ENCODE data around the gene HTT. TPM values are rescaled to one million over a fixed set of nuclear protein-coding genes. Genes with fewer than 3 reads are reported as not detected.

The HTT gene
- total RNA-seq, 2 experiments from 2014 or later, result 52.5 to 55.7 TPM

DNA sequence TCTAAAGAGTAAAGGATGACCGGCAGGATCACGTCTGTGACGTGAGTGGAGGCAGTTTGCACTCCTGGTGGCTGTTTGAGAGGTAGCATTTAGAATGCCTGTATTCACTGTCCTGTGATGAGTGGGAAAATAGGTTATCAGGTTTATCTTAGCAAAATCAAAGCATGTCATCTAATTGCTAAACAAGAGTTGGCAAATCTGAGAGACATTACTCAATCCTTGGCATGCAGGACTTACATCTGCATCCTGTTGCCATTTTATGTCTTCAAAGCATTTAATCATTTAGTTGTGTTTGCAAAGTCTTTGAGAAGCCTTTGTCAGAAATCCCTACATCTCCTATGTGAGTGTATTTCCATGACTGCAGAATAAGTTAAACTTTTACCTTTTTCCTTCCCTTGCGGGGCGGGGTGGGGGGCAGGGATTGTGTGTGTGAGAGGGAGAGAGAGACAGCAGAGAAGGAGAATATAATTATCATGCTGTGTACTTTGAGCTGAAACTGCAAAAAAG lies 133.1 kb downstream of the HTT start:
- CTCF ChIA-PET, result no interaction called here
- POLR2A ChIA-PET, result no interaction called here

DNA sequence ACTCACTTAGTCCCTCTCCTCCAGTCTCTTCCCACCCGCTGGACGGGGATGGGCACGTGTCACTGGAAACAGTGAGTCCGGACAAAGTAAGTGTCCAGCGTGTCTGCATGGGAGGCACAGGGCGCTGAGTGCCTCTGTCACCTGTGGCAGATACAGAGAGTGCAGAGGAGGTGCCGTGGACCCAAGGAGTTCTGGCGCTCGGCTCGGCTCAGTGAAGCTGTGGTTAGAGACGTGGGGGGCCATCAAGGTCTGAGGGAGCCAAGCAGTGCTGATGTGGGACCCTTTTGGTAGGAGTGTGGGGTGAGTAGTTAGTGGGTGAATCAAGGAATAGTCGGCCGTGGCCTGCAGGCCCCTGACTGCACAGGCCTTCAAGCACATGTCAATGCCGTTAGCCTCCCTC lies 134.3 kb downstream of the HTT start:
- POLR2A ChIA-PET, result no interaction called here
- CTCF ChIA-PET, result no interaction called here

DNA sequence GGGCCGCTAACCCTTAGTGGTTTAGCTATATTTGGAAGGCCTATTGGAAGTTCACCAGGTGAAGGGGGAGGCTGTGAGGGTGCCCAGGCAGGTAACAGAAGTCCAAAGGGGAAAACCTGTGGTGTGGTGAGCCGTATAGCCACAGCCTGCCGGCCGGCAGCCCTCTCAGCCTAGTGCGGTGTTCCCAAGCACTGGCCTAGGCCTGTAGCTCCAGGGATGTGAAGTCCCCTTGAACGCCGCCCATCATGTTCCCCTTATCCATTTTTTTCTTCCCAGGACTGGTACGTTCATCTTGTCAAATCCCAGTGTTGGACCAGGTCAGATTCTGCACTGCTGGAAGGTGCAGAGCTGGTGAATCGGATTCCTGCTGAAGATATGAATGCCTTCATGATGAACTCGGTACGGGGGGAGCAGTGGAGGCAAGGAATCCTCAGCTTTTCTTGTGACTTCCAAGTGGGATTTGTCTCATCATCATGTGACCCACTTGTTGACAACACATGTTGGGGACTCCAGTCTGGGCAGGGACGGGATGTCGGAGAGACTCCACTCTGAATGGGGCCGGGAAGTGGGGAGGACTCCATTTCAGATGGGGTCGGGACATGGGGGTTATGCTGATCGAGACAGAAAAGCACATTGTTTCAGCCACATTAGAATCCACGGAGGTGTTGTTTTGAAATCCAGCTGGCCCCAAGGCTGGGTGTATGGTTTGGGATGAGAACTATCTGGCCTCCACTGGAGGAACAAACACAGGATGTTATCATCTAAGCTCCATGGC lies 135.3 kb downstream of the HTT start:
- ChIA-PET CTCF (no interaction called here), POLR2A (no interaction called here)

DNA sequence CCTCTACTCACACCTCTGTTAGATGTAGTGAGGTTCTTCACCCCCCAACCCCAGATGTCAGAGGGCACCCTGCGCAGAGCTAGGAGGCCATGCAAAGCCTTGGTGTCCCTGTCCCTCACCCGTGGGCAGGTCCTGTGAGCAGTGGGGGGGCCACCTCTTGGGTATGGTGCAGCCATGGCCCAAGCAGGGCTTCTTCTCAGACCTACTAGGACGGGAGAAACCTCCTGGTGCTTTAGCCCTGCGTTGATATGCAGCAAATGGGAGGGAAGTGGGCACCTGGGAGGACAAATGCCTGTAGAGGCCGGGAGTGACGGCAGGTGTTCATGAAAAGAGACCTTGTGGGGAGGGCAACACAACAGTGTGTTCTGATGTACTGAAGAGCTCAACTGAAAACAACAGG lies 136.0 kb downstream of the HTT start:
- ChIA-PET CTCF (no interaction called here), POLR2A (no interaction called here)

DNA sequence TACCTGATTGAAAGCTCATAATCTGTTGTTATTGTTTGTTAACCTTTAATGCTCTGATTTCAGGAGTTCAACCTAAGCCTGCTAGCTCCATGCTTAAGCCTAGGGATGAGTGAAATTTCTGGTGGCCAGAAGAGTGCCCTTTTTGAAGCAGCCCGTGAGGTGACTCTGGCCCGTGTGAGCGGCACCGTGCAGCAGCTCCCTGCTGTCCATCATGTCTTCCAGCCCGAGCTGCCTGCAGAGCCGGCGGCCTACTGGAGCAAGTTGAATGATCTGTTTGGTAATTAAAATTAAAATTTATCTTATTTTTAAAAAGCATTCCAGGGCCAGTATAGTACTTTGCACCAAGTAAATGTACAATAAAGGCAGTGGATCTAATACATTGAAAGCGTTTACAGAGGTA lies 137.4 kb downstream of the HTT start:
- CTCF ChIA-PET, result interaction anchor here (0.6 to 1.0 kb wide), 4 partner anchors 12 to 599 kb away, joined by 3 to 4 read pairs (median 3); no protein-coding TSS in a partner anchor
- POLR2A ChIA-PET, result interaction anchor here (0.6 kb wide), 1 partner anchor 129 kb away, joined by 4 read pairs; no protein-coding TSS in a partner anchor

DNA sequence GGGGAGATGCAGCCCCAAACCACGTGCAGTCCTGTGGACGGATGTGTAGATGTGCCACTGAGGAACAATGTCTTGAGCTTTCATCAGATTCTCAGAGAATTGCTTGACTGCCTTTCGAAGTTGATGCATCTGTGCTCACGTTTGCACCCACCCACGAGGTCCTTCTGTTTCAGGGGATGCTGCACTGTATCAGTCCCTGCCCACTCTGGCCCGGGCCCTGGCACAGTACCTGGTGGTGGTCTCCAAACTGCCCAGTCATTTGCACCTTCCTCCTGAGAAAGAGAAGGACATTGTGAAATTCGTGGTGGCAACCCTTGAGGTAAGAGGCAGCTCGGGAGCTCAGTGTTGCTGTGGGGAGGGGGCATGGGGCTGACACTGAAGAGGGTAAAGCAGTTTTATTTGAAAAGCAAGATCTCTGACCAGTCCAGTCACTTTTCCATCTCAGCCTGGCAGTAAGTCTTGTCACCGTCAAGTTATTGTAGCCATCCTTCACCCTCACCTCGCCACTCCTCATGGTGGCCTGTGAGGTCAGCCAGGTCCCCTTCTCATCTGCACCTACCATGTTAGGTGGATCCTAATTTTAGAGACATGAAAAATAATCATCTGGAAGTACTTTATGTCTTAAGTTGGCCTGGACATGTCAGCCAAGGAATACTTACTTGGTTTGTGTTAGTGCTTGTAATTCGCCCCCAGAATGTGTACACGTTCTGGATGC lies 138.1 kb downstream of the HTT start:
- POLR2A ChIA-PET, result interaction anchor here (0.6 kb wide), 1 partner anchor 129 kb away, joined by 4 read pairs; no protein-coding TSS in a partner anchor
- CTCF ChIA-PET, result interaction anchor here (1.0 kb wide), 1 partner anchor 14 kb away, joined by 4 read pairs; no protein-coding TSS in a partner anchor

DNA sequence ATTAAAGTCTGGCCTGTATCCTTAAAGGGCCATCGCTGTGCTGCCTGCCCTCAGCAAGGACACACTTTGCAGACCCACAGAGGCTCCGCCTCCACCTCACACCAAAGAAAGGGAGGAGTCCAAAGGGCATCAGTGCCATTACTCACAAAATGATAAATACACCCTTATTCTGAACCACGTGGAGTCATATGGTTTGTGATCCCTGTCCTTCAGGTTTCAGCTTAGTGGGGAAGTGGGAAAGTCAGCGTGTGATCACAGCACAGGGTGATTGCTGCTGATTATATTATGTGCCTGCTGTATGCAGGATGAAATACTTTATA lies 138.6 kb downstream of the HTT start:
- ChIA-PET CTCF (interaction anchor here (1.0 kb wide), 1 partner anchor 12 kb away, joined by 5 read pairs; no protein-coding TSS in a partner anchor), POLR2A (no interaction called here)

DNA sequence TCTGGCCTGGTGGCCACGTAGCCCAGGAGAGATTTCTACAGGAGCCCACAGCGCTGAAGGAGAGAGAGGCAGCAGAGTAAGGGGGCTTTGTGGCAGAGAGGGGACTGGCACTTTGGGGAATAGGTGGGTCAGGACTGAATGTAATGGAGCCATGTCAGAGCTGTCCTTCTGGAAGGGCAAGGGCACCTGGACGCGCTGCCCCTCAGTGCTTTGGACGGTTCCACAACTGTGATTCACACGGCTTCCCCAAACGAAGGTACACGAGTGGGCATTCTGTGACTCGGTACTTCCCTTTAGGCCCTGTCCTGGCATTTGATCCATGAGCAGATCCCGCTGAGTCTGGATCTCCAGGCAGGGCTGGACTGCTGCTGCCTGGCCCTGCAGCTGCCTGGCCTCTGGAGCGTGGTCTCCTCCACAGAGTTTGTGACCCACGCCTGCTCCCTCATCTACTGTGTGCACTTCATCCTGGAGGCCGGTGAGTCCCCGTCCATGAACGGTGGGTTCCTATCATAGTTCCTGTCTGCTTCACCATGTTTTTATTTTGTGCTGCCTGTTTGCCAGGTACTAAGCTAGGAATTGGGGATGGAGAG lies 139.3 kb downstream of the HTT start:
- POLR2A ChIA-PET, result no interaction called here
- CTCF ChIA-PET, result interaction anchor here (1.0 kb wide), 1 partner anchor 12 kb away, joined by 5 read pairs; no protein-coding TSS in a partner anchor

DNA sequence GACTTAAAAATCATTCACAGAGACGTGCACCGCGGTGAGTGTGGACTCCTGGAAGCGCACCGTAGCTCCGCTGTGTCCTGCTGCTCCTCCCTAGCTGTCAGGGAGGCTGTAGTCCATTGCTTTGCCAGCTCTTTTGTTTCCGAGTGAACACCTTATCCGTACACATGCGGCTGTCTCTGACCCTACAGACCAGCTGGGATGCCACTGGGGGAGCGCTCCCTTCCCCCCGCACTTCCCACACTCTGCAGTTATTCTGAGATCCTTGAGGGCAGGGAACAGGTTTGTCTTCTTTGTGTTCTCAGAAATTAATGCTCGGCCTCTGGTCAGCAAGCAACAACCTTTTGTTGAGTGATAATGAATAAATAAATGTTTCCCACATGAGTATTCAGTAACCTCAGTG lies 140.8 kb downstream of the HTT start:
- POLR2A ChIA-PET, result no interaction called here
- CTCF ChIA-PET, result no interaction called here

DNA sequence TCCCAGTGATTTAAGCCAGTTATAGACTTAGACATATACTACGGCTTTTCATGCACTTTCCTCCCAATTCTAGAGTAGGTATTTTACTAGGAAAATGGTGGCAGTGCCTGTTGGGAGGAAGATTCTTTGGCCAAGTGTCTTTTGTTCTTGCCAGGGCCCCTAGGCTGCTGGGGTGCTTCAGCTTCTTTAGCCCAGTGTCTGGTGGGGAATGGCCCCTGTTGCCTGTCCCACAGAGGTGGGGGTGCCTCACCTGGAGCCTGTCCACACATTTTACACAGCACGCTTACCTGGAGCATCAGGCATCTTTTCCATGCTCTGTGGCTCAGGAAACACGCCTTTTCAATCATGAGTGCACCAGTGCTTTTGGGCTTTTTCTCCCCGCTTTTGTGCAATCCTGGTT lies 141.3 kb downstream of the HTT start:
- ChIA-PET CTCF (no interaction called here), POLR2A (no interaction called here)

DNA sequence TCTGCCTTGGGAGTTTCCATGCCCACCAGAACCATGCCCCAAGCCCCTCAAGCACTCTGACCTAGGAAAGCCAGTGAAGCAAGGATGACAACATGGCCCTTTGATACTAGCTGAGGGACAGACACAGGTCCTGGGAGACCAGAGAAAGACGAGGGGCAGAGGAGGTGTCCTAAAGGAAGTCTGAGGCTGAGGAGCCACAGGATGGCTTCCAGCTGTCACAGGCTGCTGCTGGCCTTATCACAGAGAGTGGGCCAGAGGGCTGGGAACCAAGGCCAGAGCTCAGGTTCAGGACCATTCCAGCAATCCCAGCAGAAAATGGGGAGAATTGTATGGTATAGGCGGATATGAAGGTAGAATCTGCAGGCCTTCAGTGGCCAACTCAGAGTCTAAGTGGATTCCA lies 142.8 kb downstream of the HTT start:
- CTCF ChIA-PET, result interaction anchor here (0.6 kb wide), 1 partner anchor 192 kb away, joined by 3 read pairs; no protein-coding TSS in a partner anchor
- POLR2A ChIA-PET, result no interaction called here

DNA sequence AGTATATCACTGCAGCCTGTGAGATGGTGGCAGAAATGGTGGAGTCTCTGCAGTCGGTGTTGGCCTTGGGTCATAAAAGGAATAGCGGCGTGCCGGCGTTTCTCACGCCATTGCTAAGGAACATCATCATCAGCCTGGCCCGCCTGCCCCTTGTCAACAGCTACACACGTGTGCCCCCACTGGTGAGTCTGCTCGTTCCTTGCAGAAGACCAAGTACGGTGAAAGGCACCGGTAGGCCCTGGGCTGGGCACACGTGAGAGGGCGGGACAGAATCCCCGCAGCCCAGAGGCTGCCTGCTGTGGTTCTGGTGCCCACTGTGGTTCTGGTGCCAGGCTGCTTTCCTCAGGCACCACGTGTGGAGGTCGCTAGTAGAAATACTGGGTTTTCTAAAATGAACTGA lies 143.3 kb downstream of the HTT start:
- CTCF ChIA-PET, result interaction anchor here (0.6 kb wide), 1 partner anchor 192 kb away, joined by 3 read pairs; no protein-coding TSS in a partner anchor
- POLR2A ChIA-PET, result interaction anchor here (0.7 kb wide), 1 partner anchor 474 kb away, joined by 4 read pairs; no protein-coding TSS in a partner anchor

DNA sequence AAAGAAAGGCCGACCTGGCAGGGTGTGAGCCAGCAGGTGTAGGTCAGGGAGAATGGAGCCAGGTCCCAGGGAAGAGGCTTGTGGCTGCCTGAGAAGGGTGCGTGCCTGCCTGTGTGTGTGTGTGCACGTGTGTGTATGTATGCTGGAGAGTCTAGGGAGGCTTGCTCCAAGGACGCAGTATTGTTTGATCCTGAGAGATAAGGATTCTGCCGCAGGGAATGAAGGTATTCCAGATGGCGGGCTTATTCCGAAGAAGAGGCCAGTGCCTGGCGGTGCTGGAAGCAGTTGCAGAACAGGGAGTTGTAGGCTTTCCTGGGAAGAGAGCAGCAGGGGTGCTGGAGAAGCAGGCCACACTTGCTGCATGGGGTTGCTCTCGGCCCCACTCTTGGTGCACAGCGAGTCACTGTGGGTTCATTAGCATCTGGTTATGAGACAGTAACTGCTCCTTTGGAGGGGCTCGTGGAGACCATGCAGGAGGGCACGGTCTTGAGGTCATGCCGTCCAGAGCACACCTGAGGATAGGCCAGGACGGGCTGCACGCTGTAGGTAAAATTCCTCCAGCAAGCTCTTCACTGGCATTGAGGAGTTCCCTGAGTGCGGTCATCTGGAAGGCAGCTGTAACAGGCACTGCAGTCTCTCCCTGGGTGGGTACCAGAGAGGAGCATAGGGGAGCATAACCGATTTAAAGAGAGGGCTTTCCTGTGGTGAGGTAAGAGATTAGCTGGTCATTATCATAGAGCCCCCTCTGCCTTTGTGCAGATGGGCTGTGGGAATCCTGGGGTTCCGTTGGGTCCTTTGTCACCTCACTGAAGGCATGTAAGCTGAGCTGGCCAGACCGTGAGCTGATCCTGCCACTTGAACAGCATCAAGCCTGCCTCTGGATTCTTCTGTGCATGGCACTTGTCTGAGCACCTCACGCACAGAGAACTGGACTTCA lies 144.6 kb downstream of the HTT start:
- ChIA-PET CTCF (interaction anchor here (1.1 kb wide), 1 partner anchor 51 kb away, joined by 3 read pairs; no protein-coding TSS in a partner anchor), POLR2A (no interaction called here)

DNA sequence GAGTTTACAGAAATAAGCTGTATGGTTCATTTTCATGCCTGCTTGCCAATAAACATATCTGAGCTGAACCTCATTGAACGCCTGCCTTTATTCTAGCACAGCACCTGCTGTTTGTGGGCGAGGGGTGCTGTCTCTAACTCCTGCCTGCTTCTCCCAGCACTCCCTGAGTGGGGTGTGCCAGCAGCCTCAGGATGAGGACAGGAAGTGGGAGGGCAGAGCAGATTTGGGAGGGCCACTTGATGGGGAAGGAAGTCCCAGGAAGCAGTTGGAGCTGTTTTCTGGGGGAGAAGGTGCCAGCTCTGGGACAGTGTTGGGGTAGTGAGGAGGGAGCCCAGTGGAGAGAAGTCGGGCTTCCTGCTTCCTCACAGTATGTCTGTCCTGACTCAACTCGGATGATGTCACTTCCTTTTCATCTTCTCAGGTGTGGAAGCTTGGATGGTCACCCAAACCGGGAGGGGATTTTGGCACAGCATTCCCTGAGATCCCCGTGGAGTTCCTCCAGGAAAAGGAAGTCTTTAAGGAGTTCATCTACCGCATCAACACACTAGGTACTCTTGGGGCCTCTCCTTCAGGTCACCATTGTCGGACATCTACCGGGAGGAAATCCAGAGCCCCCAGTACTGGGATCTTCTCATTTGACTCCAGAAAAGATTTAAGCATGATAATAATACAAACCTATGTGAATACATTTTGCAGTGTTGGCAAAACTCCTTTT lies 145.4 kb downstream of the HTT start:
- ChIA-PET POLR2A (no interaction called here), CTCF (interaction anchor here (0.6 kb wide), 1 partner anchor 13 kb away, joined by 3 read pairs; no protein-coding TSS in a partner anchor)

DNA sequence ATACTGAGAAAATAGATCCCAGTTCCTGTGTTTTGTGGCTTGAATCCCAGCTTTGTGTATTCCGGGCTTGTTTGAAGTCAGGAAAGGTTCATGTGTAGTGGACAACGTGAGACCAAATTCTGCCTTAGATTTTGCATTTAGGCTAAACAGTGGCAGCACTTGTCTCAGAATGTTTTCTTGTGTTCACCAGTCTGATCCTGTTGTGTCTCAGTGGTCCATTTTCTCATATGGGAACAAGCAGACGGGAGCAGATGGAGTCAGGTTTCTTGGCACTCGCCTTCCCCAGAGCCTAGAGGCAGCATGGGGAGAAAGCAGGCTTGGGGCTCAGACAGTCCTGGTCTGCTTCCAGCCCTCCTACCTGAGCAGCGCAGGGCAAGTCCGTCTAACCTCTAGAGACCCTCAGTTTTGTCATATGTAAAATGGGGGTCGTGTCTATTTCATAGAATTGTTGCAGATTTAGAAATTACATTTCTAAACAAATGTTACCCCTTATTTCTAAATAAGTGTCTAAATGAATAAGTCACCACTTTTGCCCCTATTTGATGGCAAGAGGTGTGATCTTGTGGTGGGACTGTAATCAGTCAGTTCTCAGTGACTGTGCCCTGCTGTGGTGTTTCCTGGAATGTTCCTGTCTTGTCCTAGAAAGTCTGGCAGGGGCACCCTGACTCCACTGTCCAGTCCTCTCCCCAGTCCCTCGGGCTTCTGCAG lies 146.1 kb downstream of the HTT start:
- CTCF ChIA-PET, result interaction anchor here (0.6 kb wide), 1 partner anchor 12 kb away, joined by 3 read pairs; no protein-coding TSS in a partner anchor
- POLR2A ChIA-PET, result no interaction called here

DNA sequence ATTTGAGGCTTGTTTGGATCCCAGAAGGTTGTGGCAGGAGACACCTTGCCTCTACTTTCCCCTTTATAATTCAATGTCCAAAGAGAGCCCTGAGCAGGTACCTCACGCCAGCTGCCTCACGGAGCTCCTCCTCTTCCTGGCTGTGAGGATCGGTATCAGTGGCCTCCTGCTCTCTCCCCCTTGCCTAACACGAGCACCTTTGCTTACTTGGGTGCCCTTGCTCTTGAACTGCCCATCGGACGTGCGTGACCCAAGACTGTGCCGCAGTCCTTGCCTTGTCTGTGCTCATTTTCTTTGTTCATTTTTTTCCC lies 146.7 kb downstream of the HTT start:
- ChIA-PET CTCF (no interaction called here), POLR2A (no interaction called here)

DNA sequence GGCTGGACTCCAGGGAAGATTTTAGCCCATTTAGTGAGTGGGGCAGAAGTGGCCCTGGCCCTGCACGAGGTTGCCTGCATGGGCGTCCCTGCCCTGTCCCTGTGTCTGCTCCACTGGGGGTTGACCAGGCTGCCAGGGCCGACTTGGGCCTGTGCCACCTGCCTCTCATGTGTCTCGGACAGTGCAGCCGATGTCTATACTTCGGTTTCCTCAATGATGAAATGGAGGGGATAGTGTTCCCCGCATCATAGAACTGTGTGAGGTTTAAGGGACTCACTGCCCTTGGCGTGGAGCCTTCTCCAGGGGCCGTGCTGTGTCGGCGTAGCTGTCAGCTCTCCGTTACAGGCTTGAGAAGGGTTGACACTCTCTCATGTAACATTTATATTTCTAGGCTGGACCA lies 147.5 kb downstream of the HTT start:
- CTCF ChIA-PET, result no interaction called here
- POLR2A ChIA-PET, result no interaction called here

DNA sequence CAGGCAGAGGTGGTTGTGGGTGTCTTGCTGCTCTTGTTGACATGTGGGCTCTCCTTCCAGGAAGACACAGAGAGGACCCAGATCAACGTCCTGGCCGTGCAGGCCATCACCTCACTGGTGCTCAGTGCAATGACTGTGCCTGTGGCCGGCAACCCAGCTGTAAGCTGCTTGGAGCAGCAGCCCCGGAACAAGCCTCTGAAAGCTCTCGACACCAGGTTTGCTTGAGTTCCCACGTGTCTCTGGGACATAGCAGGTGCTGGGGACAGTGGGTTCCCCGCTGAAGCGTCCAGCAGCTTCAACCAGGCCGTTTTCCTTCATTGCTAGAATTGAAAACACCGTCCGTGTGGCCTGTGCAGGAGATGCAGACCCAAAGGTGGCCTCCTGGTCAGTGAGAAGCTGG lies 148.9 kb downstream of the HTT start:
- ChIA-PET POLR2A (no interaction called here), CTCF (interaction anchor here (1.0 kb wide), 1 partner anchor 12 kb away, joined by 3 read pairs; no protein-coding TSS in a partner anchor)

Data from activated CD8-positive, alpha-beta memory T cell treated with anti-CD3 and anti-CD28 coated beads for 36 hours (primary cell).